Measurements from ENCODE around the gene RNU2-63P.
"Not testable (repeated sequence)": the region's sequence is repeated elsewhere in the genome, so short reads cannot be mapped to it uniquely, and the experiment has no call there.

Gene RNU2-63P

DNA sequence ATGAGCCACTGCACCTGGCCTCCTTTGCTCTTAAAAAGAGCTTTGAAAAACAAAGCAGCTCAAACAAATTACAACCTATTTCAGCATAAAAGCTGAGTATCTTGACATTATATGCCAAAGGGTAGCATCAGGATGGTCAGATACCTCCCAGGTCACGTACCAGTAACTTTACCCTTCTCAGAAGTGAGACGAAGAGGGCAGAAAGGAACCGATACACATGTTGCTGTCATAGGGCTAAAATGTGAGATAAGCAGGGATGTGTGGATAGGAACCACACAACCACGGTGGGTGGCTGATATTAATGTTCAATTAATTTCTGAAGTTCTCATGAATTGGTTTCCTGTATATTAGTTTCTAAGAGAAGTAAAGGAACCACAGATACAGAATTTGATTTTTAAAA lies 12.6 kb upstream of the RNU2-63P start:
- no peak for DNase-seq (ENCODE audit: low spot score)

DNA sequence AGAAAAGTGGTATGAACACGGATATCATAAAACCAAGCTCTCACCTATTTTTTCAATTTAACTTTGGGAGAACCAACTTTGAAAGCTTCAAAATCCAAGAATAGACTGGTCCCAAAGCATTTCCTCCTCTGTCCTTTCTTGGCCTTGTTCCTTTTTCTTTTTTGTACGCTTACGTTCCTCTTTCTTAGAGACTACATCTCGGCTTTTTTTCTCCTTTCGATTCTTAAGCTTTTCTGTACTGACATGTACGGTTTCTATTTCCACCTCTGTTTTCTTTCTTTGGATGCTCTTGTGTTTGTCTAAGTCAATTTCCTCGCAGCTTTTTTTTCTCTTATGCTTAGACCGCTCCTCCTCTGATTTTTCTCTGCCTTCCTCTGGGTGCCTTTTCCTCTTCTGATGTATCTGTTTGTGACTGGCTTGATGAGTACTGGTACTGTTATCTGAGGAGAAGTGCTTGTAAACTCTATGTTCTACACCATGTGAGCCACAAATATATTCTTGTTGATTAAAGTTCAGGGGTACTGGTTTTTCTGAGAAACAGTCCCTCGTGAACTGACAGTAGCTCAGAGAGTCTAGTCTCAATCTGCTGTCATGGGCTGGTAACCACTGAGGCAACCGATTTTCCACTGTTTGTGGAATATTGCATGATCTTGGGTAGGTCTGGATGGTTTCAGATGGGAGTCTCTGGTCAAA lies 11.5 kb upstream of the RNU2-63P start:
- peak; percentile 73 for DNase-seq (ENCODE audit: low spot score)

DNA sequence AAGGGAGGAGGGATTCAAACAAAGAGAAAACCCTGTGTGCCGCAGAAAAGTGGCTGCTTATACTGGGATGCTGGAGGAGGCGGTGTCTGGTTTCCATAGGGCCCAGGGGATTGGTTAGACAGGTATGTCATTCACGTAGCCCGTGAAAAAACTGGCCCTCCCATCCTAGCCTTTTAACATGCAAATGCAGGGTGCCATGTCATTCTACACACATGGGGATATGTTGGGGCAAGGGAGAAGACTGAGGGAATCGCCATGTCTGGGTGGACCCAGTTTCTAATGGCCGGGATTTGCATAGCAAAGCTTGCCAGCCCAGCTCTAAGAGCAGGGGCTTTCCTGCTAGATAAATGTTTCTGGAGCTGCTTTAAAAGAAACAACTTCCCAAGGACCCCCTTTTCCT lies 8.2 kb upstream of the RNU2-63P start:
- DNase-seq (ENCODE audit: low spot score) = no peak

DNA sequence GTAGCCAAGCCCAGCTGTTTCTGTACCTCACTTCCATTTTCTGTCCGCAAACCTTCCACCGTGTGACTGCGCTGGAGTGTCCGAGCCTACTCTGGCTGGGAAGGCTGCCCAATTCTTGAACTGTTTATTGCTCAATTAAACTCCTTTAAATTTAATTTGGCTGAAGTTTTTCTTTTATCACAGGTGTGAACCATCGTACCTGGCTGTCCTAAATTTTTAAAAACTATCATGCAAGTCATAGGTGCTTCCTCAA lies 6.2 kb upstream of the RNU2-63P start:
- no peak for DNase-seq (ENCODE audit: low spot score)

DNA sequence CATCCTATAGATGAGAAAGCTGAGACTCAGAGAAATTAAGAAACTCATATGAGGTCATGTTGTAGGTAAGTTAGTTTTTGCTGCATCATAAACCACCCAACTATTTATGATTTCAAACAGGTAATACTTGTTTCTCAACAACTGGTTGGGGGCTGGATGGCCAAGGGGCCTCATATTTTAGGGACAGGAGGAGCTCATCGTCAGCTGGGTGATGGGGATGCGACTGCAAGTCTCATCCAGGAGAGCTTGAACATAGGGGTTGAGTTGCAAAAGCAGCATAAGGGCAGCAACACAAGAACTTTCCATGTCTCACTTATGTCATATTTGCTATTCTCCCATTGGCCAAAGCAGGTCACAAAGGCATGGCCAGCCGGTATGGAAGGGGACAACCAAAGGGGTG lies 3.6 kb upstream of the RNU2-63P start:
- no peak for DNase-seq (ENCODE audit: low spot score)

DNA sequence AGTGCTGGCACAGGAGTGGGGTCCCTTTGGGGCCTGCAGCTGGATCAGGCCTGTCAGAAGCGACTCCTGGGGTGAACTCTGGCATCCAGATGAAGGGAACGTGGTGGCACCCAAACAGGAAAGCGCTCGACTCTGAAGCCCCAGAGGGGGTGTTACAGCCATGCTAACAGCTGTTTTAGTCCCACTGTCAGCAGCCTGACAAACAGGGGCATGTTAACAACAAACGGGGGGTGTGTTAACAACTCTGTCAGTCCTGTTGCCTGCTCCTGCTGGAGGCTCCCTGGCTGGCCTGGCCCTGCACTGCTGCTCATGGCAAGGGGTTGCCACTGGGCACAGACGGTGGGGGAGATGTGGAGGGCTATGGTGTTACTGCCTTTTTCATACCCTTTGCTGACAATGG lies 2.6 kb upstream of the RNU2-63P start:
- no peak for DNase-seq (ENCODE audit: low spot score)

DNA sequence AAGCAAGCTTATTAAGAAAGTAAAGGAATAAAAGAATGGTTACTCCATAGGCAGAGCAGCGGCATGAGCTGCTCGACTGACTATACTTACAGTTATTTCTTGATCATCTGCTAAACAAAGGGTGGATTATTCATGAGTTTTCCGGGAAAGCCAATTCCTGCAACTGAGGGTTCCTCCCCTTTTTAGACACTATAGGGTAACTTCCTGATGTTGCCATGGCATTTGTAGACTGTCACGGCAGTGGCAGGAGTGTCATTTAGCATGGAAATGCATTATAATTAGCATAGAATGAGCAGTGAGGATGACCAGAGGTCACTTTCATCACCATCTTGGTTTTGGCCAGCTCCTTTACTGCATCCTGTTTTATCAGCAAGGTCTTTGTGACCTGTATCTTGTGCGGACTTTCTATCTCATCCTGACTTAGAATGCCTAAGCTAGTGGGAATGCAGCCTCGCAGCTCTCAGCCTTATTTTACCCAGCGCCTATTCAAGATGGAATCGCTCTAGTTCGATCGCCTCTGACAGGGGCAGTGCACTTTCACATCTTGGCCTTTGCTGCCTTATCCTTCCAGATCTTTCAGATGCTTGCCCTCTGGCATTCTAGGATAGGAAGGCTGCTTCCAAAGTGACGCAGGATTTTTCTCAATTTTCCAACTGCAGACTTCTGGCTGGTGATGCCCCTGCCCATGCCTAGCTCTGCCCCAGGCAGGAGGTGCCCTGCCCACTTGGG lies 1.9 kb upstream of the RNU2-63P start:
- not testable (repeated sequence) for DNase-seq (ENCODE audit: low spot score)

DNA sequence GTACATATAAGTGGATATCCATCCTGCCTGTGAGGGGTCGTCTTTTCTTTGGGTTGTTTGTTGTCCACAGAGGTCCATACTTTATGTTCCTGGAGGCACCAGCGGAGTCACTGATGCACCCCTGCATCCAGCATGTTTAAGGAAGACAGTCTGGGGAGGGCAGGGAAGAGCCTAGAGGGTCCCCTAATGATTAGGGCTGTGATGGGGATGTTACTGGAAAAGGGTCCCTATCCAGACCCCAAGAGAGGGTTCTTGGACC lies 1.4 kb upstream of the RNU2-63P start:
- DNase-seq (ENCODE audit: low spot score) = not testable (repeated sequence)

DNA sequence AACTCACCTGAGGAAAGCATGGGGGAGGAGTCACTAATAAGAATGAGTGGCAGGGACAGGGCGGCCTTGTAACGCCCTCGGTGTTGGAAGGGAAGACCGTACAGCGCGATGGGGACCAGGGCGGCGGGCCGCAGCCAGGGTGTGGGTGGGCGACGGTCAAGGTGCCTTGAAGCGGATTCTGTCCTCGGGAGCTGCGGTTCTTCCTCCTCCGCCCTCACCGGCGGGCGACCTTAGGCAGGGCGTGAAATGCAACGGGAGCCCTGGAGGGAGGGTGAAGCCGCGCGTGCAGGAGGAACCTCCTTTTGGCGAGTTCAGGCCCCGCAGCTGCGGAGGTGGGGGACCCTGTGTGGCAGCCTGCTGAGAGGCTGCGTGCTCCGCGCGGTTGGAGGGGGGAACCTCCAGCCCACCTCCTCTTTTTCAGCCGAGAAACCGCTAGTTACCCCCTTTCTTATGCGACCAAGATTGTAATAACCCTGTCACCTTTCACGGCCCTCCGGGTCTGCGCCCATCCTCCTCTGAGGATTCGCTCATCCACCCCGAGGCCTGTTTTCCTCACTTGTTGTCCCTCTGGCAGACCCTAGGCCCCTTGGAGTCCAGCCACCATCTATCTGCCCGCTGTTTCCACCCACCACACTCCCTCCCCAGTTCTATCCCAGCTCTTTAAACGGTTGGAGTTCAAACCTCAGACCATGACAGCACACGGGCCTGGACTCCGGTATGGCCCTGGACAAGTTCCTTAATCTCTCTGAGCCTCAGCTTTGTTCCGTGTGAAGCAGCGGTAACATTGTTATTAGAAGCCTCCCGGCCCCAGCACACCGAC lies 823 bp upstream of the RNU2-63P start:
- DNase-seq (ENCODE audit: low spot score) = no peak

DNA sequence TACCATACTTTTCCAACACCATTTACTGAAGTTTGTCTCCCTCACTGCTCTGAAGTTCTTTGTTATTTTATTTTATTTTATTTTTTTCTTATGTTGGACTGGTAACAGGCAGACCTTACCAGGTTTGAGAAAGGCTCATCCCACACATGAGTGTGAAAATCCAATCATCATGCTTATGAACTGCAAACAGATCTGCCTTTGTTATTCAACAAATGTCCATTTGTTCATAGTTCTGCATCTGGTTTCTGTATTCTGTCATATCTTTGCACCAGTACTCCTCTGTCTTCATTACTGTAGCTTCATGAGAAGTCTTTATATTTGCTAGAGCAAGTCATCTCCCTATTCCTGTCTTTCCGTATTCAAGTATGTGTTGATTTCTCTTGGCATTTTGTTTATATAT lies 5.3 kb downstream of the RNU2-63P start:
- DNase-seq (ENCODE audit: low spot score) = peak; percentile 83

DNA sequence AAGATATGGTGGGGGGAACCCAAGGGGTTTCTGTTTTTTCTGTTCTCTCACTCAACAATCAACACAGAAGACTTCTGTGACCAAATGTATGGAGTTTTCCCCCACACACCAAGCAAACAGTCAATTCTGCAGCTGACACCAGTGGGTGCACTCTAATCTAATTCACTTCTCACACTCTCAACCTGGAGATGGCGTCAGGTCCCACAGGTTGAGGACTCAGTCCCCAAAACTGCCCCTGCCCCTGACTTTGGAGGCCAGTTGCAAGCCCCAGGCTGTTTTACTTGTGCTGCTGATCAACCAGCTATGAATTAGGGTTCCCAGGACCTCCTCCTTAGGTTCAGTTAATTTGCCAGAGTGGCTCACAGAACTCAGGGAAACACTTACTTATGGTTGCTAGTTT lies 6.2 kb downstream of the RNU2-63P start:
- no peak for DNase-seq (ENCODE audit: low spot score)

DNA sequence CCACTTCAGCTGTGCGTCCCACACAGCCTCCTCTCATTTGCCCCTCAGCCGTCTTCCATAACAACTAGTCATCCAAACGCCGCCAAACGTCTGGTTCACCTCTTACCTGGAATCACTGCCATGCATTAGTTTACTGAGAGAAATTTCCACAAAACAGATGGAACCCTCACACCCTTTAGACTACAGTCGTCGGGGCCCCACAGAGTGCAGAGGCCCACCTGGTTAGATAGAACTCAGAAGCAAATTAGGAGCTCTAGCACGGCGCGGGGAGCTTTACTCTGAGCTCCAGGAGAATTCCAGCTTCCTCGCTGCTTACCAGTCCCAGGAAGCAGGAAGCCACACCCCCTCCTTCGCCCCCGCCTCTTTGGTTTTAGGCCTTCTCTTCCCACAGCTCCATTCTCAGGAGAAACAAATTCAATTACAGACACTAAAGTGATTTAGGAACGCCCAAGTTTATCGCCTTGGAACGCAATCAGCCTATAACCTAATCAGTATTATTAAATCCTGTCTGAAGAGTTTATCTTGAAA lies 9.4 kb downstream of the RNU2-63P start:
- DNase-seq (ENCODE audit: low spot score) = no peak

DNA sequence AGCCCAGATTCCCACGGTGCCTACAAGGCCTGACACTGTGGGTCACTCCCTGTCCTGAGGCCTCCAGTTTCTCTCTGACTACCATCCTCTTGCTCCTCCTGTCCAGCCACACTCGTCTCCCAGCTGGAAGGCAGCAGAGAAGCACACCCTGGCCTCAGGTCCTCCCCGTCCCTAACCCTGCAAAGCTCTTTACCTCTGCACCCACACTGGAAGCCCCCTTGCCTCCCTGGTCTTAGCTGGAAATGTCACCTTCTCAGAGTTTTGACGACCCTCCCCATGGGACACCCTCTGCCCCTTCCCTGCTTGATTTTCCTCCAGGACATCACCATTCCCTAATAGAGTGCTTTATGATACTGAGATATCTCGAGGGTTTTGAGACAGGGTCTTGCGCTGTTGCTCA lies 10.6 kb downstream of the RNU2-63P start:
- DNase-seq (ENCODE audit: low spot score) = no peak

DNA sequence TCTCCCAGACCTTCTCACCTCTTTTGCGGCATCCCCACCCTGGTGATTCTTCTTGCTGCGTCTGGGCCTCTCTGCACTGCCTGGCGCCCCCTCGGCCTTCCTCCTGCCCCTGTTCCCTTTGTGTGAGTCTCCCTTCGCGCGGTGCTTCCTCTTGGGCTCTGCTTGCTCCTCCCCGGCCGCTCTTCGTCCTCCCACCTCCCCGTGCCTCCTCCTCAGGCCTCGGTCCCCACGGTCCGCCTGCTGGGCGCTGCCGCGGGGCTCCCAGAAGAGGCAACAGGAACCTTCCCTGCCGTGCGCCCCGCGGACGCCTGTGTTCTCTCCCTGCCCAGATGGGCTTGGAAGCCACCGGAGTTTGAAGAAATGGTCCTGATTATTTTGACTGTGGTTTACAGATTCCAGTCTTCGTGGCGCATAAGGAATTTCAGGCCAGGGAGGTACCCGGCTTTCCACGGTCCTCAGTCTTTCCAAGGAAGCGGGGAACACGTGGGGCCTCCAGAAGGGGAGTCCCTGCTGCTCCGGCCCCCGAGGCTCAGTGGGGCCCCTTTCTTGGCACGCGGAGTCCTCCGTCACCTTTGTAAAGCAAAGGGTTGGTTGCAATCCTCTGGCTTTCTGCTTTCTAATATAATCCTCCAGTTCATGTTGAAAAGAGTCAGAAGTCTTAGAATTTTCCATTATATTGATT lies 13.1 kb downstream of the RNU2-63P start:
- DNase-seq (ENCODE audit: low spot score) = no peak

DNA sequence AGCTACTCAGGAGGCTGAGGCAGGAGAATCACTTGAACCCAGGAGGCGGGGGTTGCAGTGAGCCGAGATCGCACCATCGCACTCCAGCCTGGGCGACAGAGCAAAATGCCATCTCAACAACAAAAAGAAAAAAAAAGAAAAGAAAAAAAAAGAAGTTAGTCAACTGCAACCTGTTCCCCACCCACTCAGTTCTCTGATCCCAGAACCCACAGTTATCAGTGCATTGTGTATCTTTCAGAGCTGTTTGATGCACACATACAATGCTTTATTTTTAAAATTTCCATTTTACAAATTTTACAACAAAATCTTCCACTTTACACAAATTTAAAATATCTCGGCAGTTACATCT lies 14.0 kb downstream of the RNU2-63P start:
- no peak for DNase-seq (ENCODE audit: low spot score)

DNA sequence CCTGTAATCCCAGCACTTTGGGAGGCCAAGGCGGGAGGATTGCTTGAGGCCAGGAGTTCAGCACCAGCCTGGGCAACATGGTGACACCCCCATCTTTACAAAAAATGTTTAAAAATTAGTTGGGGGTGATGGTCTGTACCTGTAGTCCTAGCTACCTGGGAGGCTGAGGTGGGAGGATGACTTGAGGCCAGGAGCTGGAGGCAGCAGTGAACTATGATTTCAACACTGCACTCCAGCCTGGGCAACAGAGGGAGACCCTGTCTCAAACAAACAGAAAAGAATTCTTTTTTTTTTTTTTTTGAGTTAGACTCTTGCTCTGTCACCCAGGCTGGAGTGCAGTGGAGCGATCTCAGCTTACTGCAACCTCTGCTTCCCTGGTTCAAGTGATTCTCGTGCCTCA lies 15.9 kb downstream of the RNU2-63P start:
- not testable (repeated sequence) for DNase-seq (ENCODE audit: low spot score)

DNA sequence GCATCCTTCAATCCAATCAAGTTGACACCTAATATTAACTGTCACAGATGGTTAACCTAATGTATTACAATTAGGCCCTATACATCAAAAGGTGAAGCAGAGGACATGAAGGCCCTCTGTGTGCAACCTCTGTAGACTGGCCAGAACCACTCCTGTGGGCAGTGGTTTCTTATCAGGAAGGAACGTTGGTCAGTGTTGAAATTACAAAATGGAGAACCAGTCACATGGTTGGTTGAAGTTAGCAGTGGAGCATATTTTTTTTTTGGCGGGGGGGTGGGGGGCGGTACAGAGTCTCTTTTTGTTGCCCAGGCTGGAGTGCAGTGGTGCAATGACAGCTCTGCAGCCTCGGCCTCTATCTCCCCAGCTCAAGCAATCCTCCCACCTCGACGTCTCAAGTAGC lies 19.8 kb downstream of the RNU2-63P start:
- no peak for DNase-seq (ENCODE audit: low spot score)

DNA sequence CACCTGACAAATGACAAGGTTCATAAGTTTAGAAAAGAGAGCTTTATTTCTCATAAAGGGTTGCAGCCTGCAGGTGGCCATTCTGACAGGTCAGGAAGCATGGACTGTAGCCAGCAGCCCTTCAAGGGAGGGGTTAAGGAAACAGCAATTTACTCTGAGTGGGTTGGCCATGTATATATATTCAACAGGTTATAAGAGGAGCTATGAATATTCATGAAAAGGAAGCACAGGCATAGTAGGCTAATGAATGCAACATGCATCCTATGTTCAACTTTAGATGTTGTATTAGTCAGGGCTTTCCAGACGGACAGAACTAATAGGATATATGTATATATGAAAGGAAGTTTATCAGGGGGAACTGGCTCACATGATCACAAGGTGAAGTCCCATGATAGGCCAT lies 20.6 kb downstream of the RNU2-63P start:
- DNase-seq (ENCODE audit: low spot score) = no peak

DNA sequence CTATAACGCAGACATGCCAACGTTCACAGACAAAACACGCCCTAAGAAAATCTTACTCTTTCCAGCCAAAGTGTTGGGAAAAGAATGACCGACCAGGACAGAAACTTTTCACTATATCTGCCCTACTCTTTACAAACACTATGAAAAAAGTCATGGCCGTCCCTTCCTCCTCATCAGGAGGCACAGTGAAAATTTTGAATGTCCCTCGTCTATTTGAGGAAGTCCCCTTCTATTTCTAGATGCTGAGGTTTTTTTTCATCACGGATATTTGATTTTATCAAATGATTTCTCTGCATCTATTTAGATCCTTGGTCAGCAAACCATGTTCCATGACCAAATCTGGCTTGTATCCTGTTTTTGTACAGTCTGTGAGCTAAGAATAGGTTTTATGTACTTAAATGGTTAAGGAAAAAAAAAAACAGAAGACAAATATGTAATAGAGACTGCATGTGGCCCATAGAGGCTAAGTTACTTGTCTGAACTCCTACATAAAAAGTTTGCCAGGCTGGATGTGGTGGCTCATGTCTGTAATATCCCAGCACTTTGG lies 22.0 kb downstream of the RNU2-63P start:
- DNase-seq (ENCODE audit: low spot score) = not testable (repeated sequence)

DNA sequence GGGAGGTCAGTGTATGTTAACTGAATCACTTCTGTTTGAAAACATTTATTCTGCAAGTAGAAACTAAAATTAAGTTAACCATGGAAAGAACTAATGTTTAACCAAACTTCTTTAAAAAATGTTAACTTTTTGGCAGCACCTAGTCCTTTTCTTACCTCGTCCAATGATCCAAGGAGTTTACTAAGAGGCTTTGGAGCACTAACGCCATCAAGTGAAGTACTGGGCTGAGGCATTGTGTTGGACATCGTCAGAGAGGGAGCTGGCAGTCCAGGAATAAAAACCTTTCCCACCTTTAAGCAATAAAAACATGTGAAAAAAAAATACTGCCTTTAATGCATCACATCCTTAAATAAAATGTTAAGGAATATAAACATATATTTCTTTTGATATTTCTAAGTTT lies 23.8 kb downstream of the RNU2-63P start:
- not testable (repeated sequence) for DNase-seq (ENCODE audit: low spot score)

DNA sequence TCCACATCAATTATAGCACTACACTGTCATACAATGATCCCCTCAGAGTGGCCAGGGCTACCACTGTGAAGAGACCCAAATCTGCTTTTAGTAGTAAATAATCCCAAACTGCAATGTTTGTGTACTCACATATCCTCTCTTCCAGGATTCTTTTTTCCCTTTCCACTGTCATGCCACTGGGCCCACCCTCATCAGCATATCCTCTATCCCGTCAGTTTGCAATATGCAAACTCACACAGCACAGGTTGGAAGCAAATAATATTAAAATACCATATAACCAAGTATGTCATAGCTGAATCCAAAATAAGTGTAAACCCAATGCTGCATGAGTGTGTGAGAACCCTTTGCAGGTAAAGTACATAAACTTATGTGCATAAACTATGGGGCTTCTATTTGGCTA lies 28.9 kb downstream of the RNU2-63P start:
- not testable (repeated sequence) for DNase-seq (ENCODE audit: low spot score)

DNA sequence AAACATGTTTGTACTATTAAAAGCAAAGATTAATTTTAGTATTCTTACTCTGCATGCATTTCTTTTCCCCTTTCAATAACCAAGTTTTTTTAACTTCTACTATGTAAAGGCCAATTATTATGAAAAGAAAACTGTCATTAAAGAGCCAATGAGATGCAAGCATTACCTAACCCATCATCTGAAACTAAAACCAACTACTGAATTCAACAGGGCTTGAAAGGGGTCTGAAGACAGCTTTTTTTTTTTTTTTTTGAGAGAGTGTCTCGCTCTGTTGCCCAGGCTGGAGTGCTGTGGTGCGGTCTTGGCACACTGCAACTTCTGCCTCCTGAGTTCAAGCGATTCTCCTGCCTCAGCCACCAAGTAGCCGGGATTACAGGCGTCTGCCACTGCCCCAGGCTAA lies 30.4 kb downstream of the RNU2-63P start:
- not testable (repeated sequence) for DNase-seq (ENCODE audit: low spot score)

DNA sequence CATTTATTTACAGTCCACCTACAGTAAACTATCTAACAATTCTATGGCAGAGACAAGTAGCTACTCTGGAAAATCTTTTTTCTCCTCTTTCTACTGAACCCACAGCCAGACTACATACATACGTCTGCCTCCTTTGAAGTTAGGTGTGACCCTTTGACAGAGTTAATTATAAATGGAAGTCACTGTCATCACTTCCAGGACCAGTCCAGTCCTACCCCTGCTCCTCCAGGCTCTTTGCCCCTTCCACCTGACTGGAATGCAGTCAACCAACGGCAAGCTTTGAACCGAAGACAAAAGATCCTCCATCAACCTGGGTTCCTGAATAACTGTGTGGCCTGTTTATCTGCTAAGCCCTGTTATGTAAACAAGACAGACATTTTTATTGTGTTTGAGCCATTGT lies 35.2 kb downstream of the RNU2-63P start:
- DNase-seq (ENCODE audit: low spot score) = not testable (repeated sequence)
